SK-N-SH treated with all-trans-retinoic acid at 6 μM for 48 hours (cell line): Measurements from ENCODE around the gene ZNRF2.
"Not testable (repeated sequence)": the region's sequence is repeated elsewhere in the genome, so short reads cannot be mapped to it uniquely, and the experiment has no call there.

Experiments
- CREB5 ChIP-seq: fragments of 250-450 bp; sonication (Bioruptor Pico); IDR thresholded peaks from 2 replicates; pipeline ENCODE4 v1.5.1; 2020; ENCODE audit warnings: low read depth, mild to moderate bottlenecking, moderate library complexity
- CSRNP3 ChIP-seq: fragments of 250-450 bp; sonication (Bioruptor Pico); IDR thresholded peaks from 2 replicates; pipeline ENCODE4 v1.5.1; 2021; ENCODE audit warnings: mild to moderate bottlenecking, moderate library complexity
- OSR1 ChIP-seq: fragments of 250-450 bp; sonication (Bioruptor Pico); IDR thresholded peaks from 2 replicates; pipeline ENCODE4 v1.8.0; 2022; ENCODE audit warnings: moderate library complexity, mild to moderate bottlenecking, inconsistent platforms
- PATZ1 ChIP-seq: fragments of 250-450 bp; sonication (Bioruptor Pico); IDR thresholded peaks from 2 replicates; pipeline ENCODE4 v1.8.0; 2020; ENCODE audit warnings: mild to moderate bottlenecking, moderate library complexity, borderline replicate concordance
- SNAI2 ChIP-seq: fragments of 250-450 bp; sonication (Bioruptor Pico); IDR thresholded peaks from 2 replicates; pipeline ENCODE4 v1.5.0; 2020; ENCODE audit warnings: mild to moderate bottlenecking, moderate library complexity
- TSHZ2 ChIP-seq: fragments of 250-450 bp; sonication (Bioruptor Pico); IDR thresholded peaks from 2 replicates; pipeline ENCODE4 v1.5.0; 2020; ENCODE audit warnings: mild to moderate bottlenecking, moderate library complexity
- ZFP3 ChIP-seq: fragments of 250-450 bp; sonication (Bioruptor Pico); IDR thresholded peaks from 2 replicates; pipeline ENCODE4 v1.5.0; 2020; ENCODE audit warnings: mild to moderate bottlenecking, moderate library complexity
- ZFP30 ChIP-seq: fragments of 450-650 bp; formaldehyde crosslinking; IDR thresholded peaks from 2 replicates; pipeline ENCODE4 v1.5.0; 2022; ENCODE audit warnings: mild to moderate bottlenecking, moderate library complexity
- ZNF8 ChIP-seq: fragments of 450-650 bp; formaldehyde crosslinking; IDR thresholded peaks from 2 replicates; pipeline ENCODE4 v1.5.0; 2020; ENCODE audit warnings: mild to moderate bottlenecking, moderate library complexity

- TF ChIP-seq CREB5 (CRISPR knock-in tag); CSRNP3 (CRISPR knock-in tag); TSHZ2 (CRISPR knock-in tag); PATZ1 (CRISPR knock-in tag); ZFP30 (CRISPR knock-in tag); ZNF8 (CRISPR knock-in tag); OSR1 (CRISPR knock-in tag); SNAI2; ZFP3 (CRISPR knock-in tag): not testable (repeated sequence)
Observed at GRCh38 chr7:30265189-30265588, 19.2 kb upstream of the ZNRF2 start.
